PC-3 (cell line): ENCODE measurements around the gene TSPEAR. TPM values are rescaled to one million over a fixed set of nuclear protein-coding genes. Genes with fewer than 3 reads are reported as not detected.

Source experiments
- ATAC-seq: fragments of 200-7000 bp; cut with Tn5 transposase; 2 replicates; pipeline ENCODE4 v1.9.1; 2020; ENCODE audit warnings: mild to moderate bottlenecking, moderate library complexity
- BruUV-seq: library from RNA; stranded (reverse); fragments of 400-500 nt; replicated peaks from 2 replicates; lab custom pipeline; 2021; lab: Mats Ljungman, UMichigan
- CTCF ChIA-PET: fragments of 300-600 bp; sonication (Branson Sonifier 250); formaldehyde crosslinking; loops from one replicate; lab custom pipeline; 2022; ENCODE audit warnings: antibody characterized with exemption; lab: Charles Lee
- POLR2A ChIA-PET: fragments of 300-600 bp; sonication (Branson Sonifier 250); formaldehyde crosslinking; loops from one replicate; lab custom pipeline; 2022; ENCODE audit warnings: antibody characterized with exemption; ENCODE audit not compliant: unreplicated experiment; lab: Charles Lee
- DNase-seq: peaks from one replicate; pipeline ENCODE4 v3.0.0-alpha.2; 2015
- H2AFZ ChIP-seq: fragments of 300-600 bp; sonication (generic); 2 replicates; pipeline ENCODE4 v1.6.0; 2016; ENCODE audit warnings: antibody characterized with exemption, low read length
- H3F3A ChIP-seq: fragments of 300-600 bp; sonication (generic); one replicate; pipeline ENCODE4 v1.6.0; 2017; ENCODE audit warnings: antibody characterized with exemption, low read length, control low read depth, mild to moderate bottlenecking; ENCODE audit not compliant: unreplicated experiment
- H3K27ac ChIP-seq: fragments of 300-600 bp; sonication (generic); 2 replicates; pipeline ENCODE4 v1.5.1; 2016; ENCODE audit warnings: mild to moderate bottlenecking, low read length
- H3K27me3 ChIP-seq: fragments of 300-600 bp; sonication (generic); 2 replicates; pipeline ENCODE4 v1.6.1; 2016; ENCODE audit warnings: low read length, mixed read lengths
- H3K36me3 ChIP-seq: fragments of 300-600 bp; sonication (generic); 2 replicates; pipeline ENCODE4 v1.6.1; 2016; ENCODE audit warnings: low read depth, mixed run types, low read length, mixed read lengths
- H3K4me1 ChIP-seq: fragments of 300-600 bp; sonication (generic); 2 replicates; pipeline ENCODE4 v1.5.1; 2016; ENCODE audit warnings: low read length; ENCODE audit not compliant: insufficient read depth
- H3K4me2 ChIP-seq: fragments of 300-600 bp; sonication (generic); 2 replicates; pipeline ENCODE4 v1.6.0; 2016; ENCODE audit warnings: low read length
- H3K4me3 ChIP-seq: fragments of 300-600 bp; sonication (generic); 2 replicates; pipeline ENCODE4 v1.5.1; 2016; ENCODE audit warnings: mild to moderate bottlenecking, low read length, mixed read lengths
- H3K79me2 ChIP-seq: fragments of 300-600 bp; sonication (generic); 2 replicates; pipeline ENCODE4 v1.6.1; 2017; ENCODE audit warnings: low read length, mixed read lengths
- H3K9ac ChIP-seq: fragments of 300-600 bp; sonication (generic); 2 replicates; pipeline ENCODE4 v1.6.0; 2016; ENCODE audit warnings: mild to moderate bottlenecking, low read length
- H3K9me2 ChIP-seq: fragments of 300-600 bp; sonication (generic); replicated peaks from 2 replicates; pipeline ENCODE4 v1.6.1; 2016; ENCODE audit warnings: mixed run types, low read length, mixed read lengths
- H3K9me3 ChIP-seq: fragments of 300-600 bp; sonication (generic); 2 replicates; pipeline ENCODE4 v1.6.1; 2016; ENCODE audit warnings: low read length, mixed read lengths
- H4K20me1 ChIP-seq: fragments of 300-600 bp; sonication (generic); 2 replicates; pipeline ENCODE4 v1.6.1; 2016; ENCODE audit warnings: low read length, mixed read lengths
- CTCF ChIP-seq: fragments of 300-600 bp; sonication (generic); conservative IDR thresholded peaks from 2 replicates; pipeline ENCODE4 v1.5.1; 2017; ENCODE audit warnings: antibody characterized with exemption, low read depth, mild to moderate bottlenecking, low read length
- EZH2 ChIP-seq: fragments of 300-600 bp; sonication (generic); IDR thresholded peaks from one replicate; pipeline ENCODE4 v1.6.1; 2017; ENCODE audit warnings: antibody characterized with exemption, mild to moderate bottlenecking, low read length; ENCODE audit not compliant: unreplicated experiment
- EZH2phosphoT487 ChIP-seq: fragments of 300-600 bp; sonication (generic); IDR thresholded peaks from 2 replicates; pipeline ENCODE4 v1.6.1; 2018; ENCODE audit warnings: mild to moderate bottlenecking, antibody characterized with exemption, low read length, borderline replicate concordance
- intact Hi-C: fragments of 100-400 bp; cut with micrococcal nuclease; formaldehyde crosslinking; loops from 2 replicates; pipeline ENCODE4 v1.9.0; 2023
- total RNA-seq: library from RNA; depleted of rRNA; stranded (reverse); fragments of >200 nt; gene quantifications from 2 replicates; pipeline ENCODE4 v1.2.3, GENCODE V29; 2014

The TSPEAR gene
- total RNA-seq, 1 experiment from 2014 or later: 2.1 TPM

- TF ChIP-seq CTCF (no peak), EZH2 (no peak), EZH2phosphoT487 (no peak)
- Histone ChIP-seq H3K79me2 (no peaks in the 10 kb centered on the region), H3F3A (no peaks in the 10 kb centered on the region), H3K36me3 (no peaks in the 10 kb centered on the region; the same call in 1 of the 2 replicates), H3K27ac (no peak overlapping the region), H3K4me2 (no peak overlapping the region), H3K9ac (no peak overlapping the region), H3K9me3 (peaks cover 17% of the 10 kb centered on the region; the same call in 1 of the 2 replicates), H2AFZ (no peak overlapping the region), H3K27me3 (no peaks in the 10 kb centered on the region), H3K4me3 (no peak overlapping the region), H3K9me2 (no peaks in the 10 kb centered on the region), H3K4me1 (peaks cover 4% of the 10 kb centered on the region; the same call in 1 of the 2 replicates), H4K20me1 (no peaks in the 10 kb centered on the region)
- CTCF ChIA-PET: no interaction called here
- intact Hi-C loops: no loop called here
- POLR2A ChIA-PET: no interaction called here
- no TSS peak for BruUV-seq
- DNase-seq: no peak
- no peak for ATAC-seq
Measured at GRCh38 chr21:44671911-44672310, 39.5 kb downstream of the TSPEAR start.

- Histone ChIP-seq H3K27me3 (no peaks in the 10 kb centered on the region), H3K27ac (no peak overlapping the region), H3K4me1 (peaks cover 11% of the 10 kb centered on the region; the same call in 1 of the 2 replicates), H3K36me3 (no peaks in the 10 kb centered on the region; the same call in 1 of the 2 replicates), H3F3A (no peaks in the 10 kb centered on the region), H3K79me2 (no peaks in the 10 kb centered on the region), H3K4me3 (no peak overlapping the region), H3K9me2 (no peaks in the 10 kb centered on the region), H4K20me1 (no peaks in the 10 kb centered on the region), H2AFZ (no peak overlapping the region), H3K9me3 (peaks cover 17% of the 10 kb centered on the region; the same call in 1 of the 2 replicates), H3K4me2 (no peak overlapping the region), H3K9ac (no peak overlapping the region)
- BruUV-seq: no TSS peak
- ATAC-seq: no peak
- POLR2A ChIA-PET: no interaction called here
- intact Hi-C loops: no loop called here
- TF ChIP-seq CTCF: no peak
- no peak for TF ChIP-seq EZH2
- no peak for TF ChIP-seq EZH2phosphoT487
- no peak for DNase-seq
- CTCF ChIA-PET: no interaction called here
Measured at GRCh38 chr21:44670642-44671432, 40.5 kb downstream of the TSPEAR start.

DNA sequence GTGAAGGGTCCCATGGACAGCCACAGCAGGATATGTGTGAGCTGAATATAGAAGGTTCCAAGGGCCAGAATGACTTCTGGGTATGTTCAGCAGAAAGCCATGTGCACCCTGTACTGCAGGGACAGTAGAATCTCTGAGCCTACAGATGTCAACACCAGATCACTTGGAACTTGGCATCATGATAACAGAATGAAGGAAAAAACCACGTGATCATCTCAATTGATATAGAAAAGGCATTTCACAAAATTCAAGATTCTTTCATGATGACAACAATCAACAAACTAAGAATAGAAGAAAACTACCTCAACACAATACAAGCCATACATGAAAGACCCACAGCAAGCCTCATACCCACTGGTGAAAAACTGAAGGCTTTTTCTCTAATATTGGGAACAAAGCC is 43.8 kb downstream of the TSPEAR start:
- H3K27ac ChIP-seq: no peak overlapping the region
- peaks cover 11% of the 10 kb centered on the region; the same call in 1 of the 2 replicates for H3K4me1 ChIP-seq
- H3K4me2 ChIP-seq: no peak overlapping the region
- BruUV-seq: no TSS peak
- CTCF ChIA-PET: no interaction called here
- no peaks in the 10 kb centered on the region for H3K27me3 ChIP-seq
- H3K36me3 ChIP-seq: no peaks in the 10 kb centered on the region; the same call in 1 of the 2 replicates
- no peak overlapping the region for H3K4me3 ChIP-seq
- H3K79me2 ChIP-seq: no peaks in the 10 kb centered on the region
- no peak overlapping the region for H3K9ac ChIP-seq
- intact Hi-C loops: no loop called here
- no peak for DNase-seq
- no peaks in the 10 kb centered on the region for H4K20me1 ChIP-seq
- H2AFZ ChIP-seq: no peak overlapping the region
- POLR2A ChIA-PET: no interaction called here
- H3K9me3 ChIP-seq: peaks cover 7% of the 10 kb centered on the region; the same call in 1 of the 2 replicates
- TF ChIP-seq EZH2phosphoT487 (no peak), EZH2 (no peak), CTCF (no peak)
- no peaks in the 10 kb centered on the region for H3F3A ChIP-seq
- H3K9me2 ChIP-seq: no peaks in the 10 kb centered on the region
- ATAC-seq: no peak
